ENCODE measurements around the gene SLC43A1. TPM values are rescaled to one million over a fixed set of nuclear protein-coding genes. Genes with fewer than 3 reads are reported as not detected.

The SLC43A1 gene
- polyA plus RNA-seq, 1 of the 3 experiments (the other 2 are of a cell fraction), result 4.4 TPM

DNA sequence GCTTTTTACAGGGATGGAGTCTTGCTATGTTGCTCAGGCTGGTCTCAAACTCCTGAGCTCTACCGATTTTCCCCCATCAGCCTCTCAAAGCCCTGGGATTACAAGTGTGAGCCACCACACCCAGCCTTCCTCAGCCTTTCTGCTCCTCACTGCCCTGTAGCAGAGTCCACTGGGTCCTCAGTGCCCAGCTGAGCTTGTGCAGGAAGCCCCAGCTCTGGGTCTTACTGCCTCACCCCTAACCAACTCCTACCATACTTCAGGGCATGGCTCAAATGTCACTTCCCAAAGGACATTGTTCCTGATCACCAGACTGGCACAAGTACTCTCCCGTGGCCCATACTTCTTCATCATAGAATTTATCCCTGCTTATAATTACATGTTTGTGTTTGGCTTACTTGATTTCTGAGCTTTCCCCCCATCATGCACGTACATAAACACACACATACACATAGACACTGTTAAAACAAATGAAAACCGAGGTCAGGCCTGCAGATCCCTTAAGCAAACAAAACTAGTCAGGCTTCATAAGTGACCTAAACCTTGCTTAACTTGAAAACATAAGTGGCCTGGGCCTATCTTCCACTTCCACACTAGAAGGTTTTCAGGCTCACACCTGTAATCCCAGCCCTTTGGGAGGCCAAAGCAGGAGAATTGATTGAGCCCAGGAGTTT is 74.6 kb downstream of the SLC43A1 start:
- H3K4me2 ChIP-seq, result no peak overlapping the region
- no peak overlapping the region for H2AFZ ChIP-seq (ENCODE audit: low read depth)
- no peaks in the 10 kb centered on the region for H3K9me2 ChIP-seq
- TF ChIP-seq EZH2phosphoT487 (IDR thresholded peaks at IDR 0.05; ENCODE audit: borderline replicate concordance, low read depth) (no peak), FOSL2 (IDR thresholded peaks at IDR 0.05; ENCODE audit: borderline replicate concordance, low read depth) (no peak), RFX5 (IDR thresholded peaks at IDR 0.05; ENCODE audit: low read length) (no peak), SMC3 (IDR thresholded peaks at IDR 0.05; ENCODE audit: low read depth, low read length) (no peak), RXRA (IDR thresholded peaks at IDR 0.05; ENCODE audit: borderline replicate concordance, low read depth) (no peak), FOXM1 (IDR thresholded peaks at IDR 0.05; ENCODE audit: low read depth) (no peak), TAF1 (IDR thresholded peaks at IDR 0.05; ENCODE audit: borderline replicate concordance, low read depth, low read length) (no peak), GATA2 (CRISPR knock-in tag; IDR thresholded peaks at IDR 0.05) (no peak), JUND (IDR thresholded peaks at IDR 0.05) (no peak), EP300 (IDR thresholded peaks at IDR 0.05; ENCODE audit: borderline replicate concordance in 1 of 2, low read depth in 1 of 2, low read length in 1 of 2) (no peak), GABPA (IDR thresholded peaks at IDR 0.05; ENCODE audit: low read depth) (no peak), RCOR1 (IDR thresholded peaks at IDR 0.05; ENCODE audit: low read length) (no peak), NFIC (IDR thresholded peaks at IDR 0.05; ENCODE audit: borderline replicate concordance) (no peak)
- TF ChIP-seq, protein P1, sequence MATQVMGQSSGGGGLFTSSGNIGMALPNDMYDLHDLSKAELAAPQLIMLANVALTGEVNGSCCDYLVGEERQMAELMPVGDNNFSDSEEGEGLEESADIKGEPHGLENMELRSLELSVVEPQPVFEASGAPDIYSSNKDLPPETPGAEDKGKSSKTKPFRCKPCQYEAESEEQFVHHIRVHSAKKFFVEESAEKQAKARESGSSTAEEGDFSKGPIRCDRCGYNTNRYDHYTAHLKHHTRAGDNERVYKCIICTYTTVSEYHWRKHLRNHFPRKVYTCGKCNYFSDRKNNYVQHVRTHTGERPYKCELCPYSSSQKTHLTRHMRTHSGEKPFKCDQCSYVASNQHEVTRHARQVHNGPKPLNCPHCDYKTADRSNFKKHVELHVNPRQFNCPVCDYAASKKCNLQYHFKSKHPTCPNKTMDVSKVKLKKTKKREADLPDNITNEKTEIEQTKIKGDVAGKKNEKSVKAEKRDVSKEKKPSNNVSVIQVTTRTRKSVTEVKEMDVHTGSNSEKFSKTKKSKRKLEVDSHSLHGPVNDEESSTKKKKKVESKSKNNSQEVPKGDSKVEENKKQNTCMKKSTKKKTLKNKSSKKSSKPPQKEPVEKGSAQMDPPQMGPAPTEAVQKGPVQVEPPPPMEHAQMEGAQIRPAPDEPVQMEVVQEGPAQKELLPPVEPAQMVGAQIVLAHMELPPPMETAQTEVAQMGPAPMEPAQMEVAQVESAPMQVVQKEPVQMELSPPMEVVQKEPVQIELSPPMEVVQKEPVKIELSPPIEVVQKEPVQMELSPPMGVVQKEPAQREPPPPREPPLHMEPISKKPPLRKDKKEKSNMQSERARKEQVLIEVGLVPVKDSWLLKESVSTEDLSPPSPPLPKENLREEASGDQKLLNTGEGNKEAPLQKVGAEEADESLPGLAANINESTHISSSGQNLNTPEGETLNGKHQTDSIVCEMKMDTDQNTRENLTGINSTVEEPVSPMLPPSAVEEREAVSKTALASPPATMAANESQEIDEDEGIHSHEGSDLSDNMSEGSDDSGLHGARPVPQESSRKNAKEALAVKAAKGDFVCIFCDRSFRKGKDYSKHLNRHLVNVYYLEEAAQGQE (IDR thresholded peaks at IDR 0.05; ENCODE audit: low read depth, low read length), result no peak
- TF ChIP-seq, protein P2, sequence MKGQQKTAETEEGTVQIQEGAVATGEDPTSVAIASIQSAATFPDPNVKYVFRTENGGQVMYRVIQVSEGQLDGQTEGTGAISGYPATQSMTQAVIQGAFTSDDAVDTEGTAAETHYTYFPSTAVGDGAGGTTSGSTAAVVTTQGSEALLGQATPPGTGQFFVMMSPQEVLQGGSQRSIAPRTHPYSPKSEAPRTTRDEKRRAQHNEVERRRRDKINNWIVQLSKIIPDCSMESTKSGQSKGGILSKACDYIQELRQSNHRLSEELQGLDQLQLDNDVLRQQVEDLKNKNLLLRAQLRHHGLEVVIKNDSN (IDR thresholded peaks at IDR 0.05; ENCODE audit: borderline replicate concordance, low read depth), result no peak
- TF ChIP-seq, protein P3, sequence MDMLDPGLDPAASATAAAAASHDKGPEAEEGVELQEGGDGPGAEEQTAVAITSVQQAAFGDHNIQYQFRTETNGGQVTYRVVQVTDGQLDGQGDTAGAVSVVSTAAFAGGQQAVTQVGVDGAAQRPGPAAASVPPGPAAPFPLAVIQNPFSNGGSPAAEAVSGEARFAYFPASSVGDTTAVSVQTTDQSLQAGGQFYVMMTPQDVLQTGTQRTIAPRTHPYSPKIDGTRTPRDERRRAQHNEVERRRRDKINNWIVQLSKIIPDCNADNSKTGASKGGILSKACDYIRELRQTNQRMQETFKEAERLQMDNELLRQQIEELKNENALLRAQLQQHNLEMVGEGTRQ (IDR thresholded peaks at IDR 0.05; ENCODE audit: borderline replicate concordance, low read depth, low read length), result no peak
- H3K27me3 ChIP-seq (ENCODE audit: insufficient read depth), result no peaks in the 10 kb centered on the region
- H3K4me3 ChIP-seq (ENCODE audit: low read depth in 2 of 2, low read length in 1 of 2), result no peak overlapping the region
- no peaks in the 10 kb centered on the region for H3K36me3 ChIP-seq (replicated peaks in 1 of 2; ENCODE audit: control insufficient read depth in 1 of 2, insufficient read depth in 2 of 2, low read length in 1 of 2)
- H3K9ac ChIP-seq, result no peak overlapping the region
- 61% methylated on average over 4 of the region's 4 CpGs for WGBS (ENCODE audit: low lambda C conversion rate)
- H3K27ac ChIP-seq (ENCODE audit: low read depth in 2 of 2, low read length in 1 of 2), result no peak overlapping the region
- ChIA-PET CTCF (interaction anchor here (0.6 to 5.9 kb wide), 4 partner anchors 12 to 46 kb away, joined by 3 to 43 read pairs (median 4); no protein-coding TSS in a partner anchor), POLR2A (no interaction called here)
- H3K79me2 ChIP-seq (ENCODE audit: insufficient read depth), result no peaks in the 10 kb centered on the region
- H4K20me1 ChIP-seq (ENCODE audit: insufficient read depth), result no peaks in the 10 kb centered on the region
- no peaks in the 10 kb centered on the region for H3K9me3 ChIP-seq
- DNase-seq, result no peak
- no peaks in the 10 kb centered on the region for H3F3A ChIP-seq (replicated peaks; ENCODE audit: insufficient read depth)
- no peaks in the 10 kb centered on the region for H3K4me1 ChIP-seq (ENCODE audit: control insufficient read depth in 1 of 2, insufficient read depth in 2 of 2, low read depth in 1 of 2, low read length in 1 of 2)

All from SK-N-SH (cell line).